IMR-90 (cell line): Measurements from ENCODE around the gene ZNF584. TPM values are rescaled to one million over a fixed set of nuclear protein-coding genes. Genes with fewer than 3 reads are reported as not detected.

Source experiments
- ATAC-seq: fragments of 200-7000 bp; cut with Tn5 transposase; 2 replicates; pipeline ENCODE4 v1.9.1; 2020; ENCODE audit warnings: low read depth, mild to moderate bottlenecking, moderate library complexity
- BruUV-seq: library from RNA; stranded (reverse); fragments of 400-500 nt; replicated peaks from 2 replicates; lab custom pipeline; 2021; lab: Mats Ljungman, UMichigan
- CTCF ChIA-PET: fragments of 300-600 bp; formaldehyde crosslinking; extraction: SDS; loops from one replicate; lab custom pipeline; 2021; ENCODE audit warnings: antibody characterized with exemption; lab: Yijun Ruan, JAX
- POLR2A ChIA-PET: fragments of 300-600 bp; sonication (Branson Sonifier 250); formaldehyde crosslinking; loops from one replicate; lab custom pipeline; 2022; ENCODE audit warnings: antibody characterized with exemption; ENCODE audit not compliant: unreplicated experiment; lab: Charles Lee
- DNase-seq: peaks from one replicate; pipeline ENCODE4 v3.0.0; 2013
- H2AFZ ChIP-seq: replicated peaks from 2 replicates; pipeline ENCODE3; 2013; ENCODE audit warnings: low read length, mild to moderate bottlenecking; ENCODE audit not compliant: poor library complexity
- H2AK5ac ChIP-seq: 2 replicates; pipeline ENCODE4 v1.6.1; 2013; ENCODE audit warnings: low read depth, low read length, inconsistent platforms
- H2AK9ac ChIP-seq: replicated peaks from 2 replicates; pipeline ENCODE3; 2013; ENCODE audit warnings: mild to moderate bottlenecking, low read depth, low read length, moderate library complexity; ENCODE audit not compliant: poor library complexity
- H2BK120ac ChIP-seq: 2 replicates; pipeline ENCODE4 v1.6.1; 2013; ENCODE audit warnings: low read depth, low read length, inconsistent platforms
- H2BK15ac ChIP-seq: 3 replicates; pipeline ENCODE4 v1.6.1; 2013; ENCODE audit warnings: low read depth, low read length, inconsistent platforms
- H2BK20ac ChIP-seq: 2 replicates; pipeline ENCODE4 v1.6.1; 2013; ENCODE audit warnings: low read depth, mild to moderate bottlenecking, inconsistent platforms, low read length, moderate library complexity
- H2BK5ac ChIP-seq: 2 replicates; pipeline ENCODE4 v1.6.1; 2013; ENCODE audit warnings: mild to moderate bottlenecking, low read depth, low read length, inconsistent platforms; ENCODE audit not compliant: poor library complexity, severe bottlenecking
- H3K14ac ChIP-seq: replicated peaks from 2 replicates; pipeline ENCODE4 v1.6.1; 2013; ENCODE audit warnings: low read depth, low read length, inconsistent platforms
- H3K18ac ChIP-seq: 2 replicates; pipeline ENCODE4 v1.6.1; 2013; ENCODE audit warnings: low read depth, low read length, control low read depth
- H3K23ac ChIP-seq: 2 replicates; pipeline ENCODE4 v1.6.1; 2013; ENCODE audit warnings: low read depth, low read length, inconsistent platforms
- H3K27ac ChIP-seq: 2 replicates; pipeline ENCODE4 v1.5.1; 2013; ENCODE audit warnings: mild to moderate bottlenecking, control low read depth, low read length; ENCODE audit not compliant: insufficient read depth
- H3K27me3 ChIP-seq: 2 replicates; pipeline ENCODE4 v1.6.1; 2013; ENCODE audit warnings: low read length; ENCODE audit not compliant: control insufficient read depth, insufficient read depth
- H3K36me3 ChIP-seq: 2 replicates; pipeline ENCODE4 v1.6.1; 2013; ENCODE audit warnings: low read length, mixed read lengths; ENCODE audit not compliant: control insufficient read depth, insufficient read depth
- H3K4ac ChIP-seq: 2 replicates; pipeline ENCODE4 v1.6.1; 2013; ENCODE audit warnings: low read depth, low read length, inconsistent platforms
- H3K4me1 ChIP-seq: 2 replicates; pipeline ENCODE4 v1.6.1; 2013; ENCODE audit warnings: low read length, mixed read lengths; ENCODE audit not compliant: control insufficient read depth, insufficient read depth
- H3K4me2 ChIP-seq: 2 replicates; pipeline ENCODE4 v1.6.1; 2013; ENCODE audit warnings: low read depth, mild to moderate bottlenecking, control low read depth, low read length, moderate library complexity
- H3K4me3 ChIP-seq: 2 replicates; pipeline ENCODE4 v1.5.1; 2013; ENCODE audit warnings: low read depth, mild to moderate bottlenecking, control low read depth, low read length, moderate library complexity; ENCODE audit not compliant: insufficient read depth
- H3K56ac ChIP-seq: 2 replicates; pipeline ENCODE4 v1.6.1; 2013; ENCODE audit warnings: low read length, inconsistent platforms; ENCODE audit not compliant: insufficient read depth; ENCODE audit errors: extremely low read depth
- H3K79me1 ChIP-seq, 2 experiments: 2 replicates each; pipeline ENCODE4 v1.6.1; 2013; ENCODE audit warnings: low read length in 2 of 2, inconsistent platforms in 1 of 2, low read depth in 1 of 2
- H3K9ac ChIP-seq: 2 replicates; pipeline ENCODE4 v1.6.1; 2013; ENCODE audit warnings: low read depth, low read length, control low read depth
- H3K9me1 ChIP-seq: 2 replicates; pipeline ENCODE4 v1.6.1; 2013; ENCODE audit warnings: low read length, inconsistent platforms; ENCODE audit not compliant: insufficient read depth
- H3K9me3 ChIP-seq: 2 replicates; pipeline ENCODE4 v1.6.1; 2013; ENCODE audit warnings: low read length; ENCODE audit not compliant: control insufficient read depth, insufficient read depth
- H4K20me1 ChIP-seq: 2 replicates; pipeline ENCODE4 v1.6.1; 2013; ENCODE audit warnings: low read length, inconsistent platforms; ENCODE audit not compliant: insufficient read depth
- H4K5ac ChIP-seq: 2 replicates; pipeline ENCODE4 v1.6.1; 2013; ENCODE audit warnings: mild to moderate bottlenecking, low read depth, low read length, control low read depth
- H4K8ac ChIP-seq, 2 experiments: 2 replicates each; pipeline ENCODE4 v1.6.1; 2013; ENCODE audit warnings: low read depth in 2 of 2, low read length in 2 of 2, control low read depth in 1 of 2, inconsistent platforms in 1 of 2
- H4K91ac ChIP-seq: 2 replicates; pipeline ENCODE4 v1.6.1; 2013; ENCODE audit warnings: low read depth, low read length, inconsistent platforms; ENCODE audit not compliant: insufficient read depth
- CEBPB ChIP-seq: IDR thresholded peaks from 2 replicates; pipeline ENCODE4 v1.6.1; 2012; ENCODE audit warnings: low read depth, low read length, improper control_type of control experiment
- MAZ ChIP-seq: IDR thresholded peaks from 2 replicates; pipeline ENCODE4 v1.6.1; 2012; ENCODE audit warnings: low read depth, mild to moderate bottlenecking, low read length, improper control_type of control experiment, moderate library complexity, borderline replicate concordance
- POLR2A ChIP-seq: IDR thresholded peaks from 2 replicates; pipeline ENCODE4 v1.6.1; 2012; ENCODE audit warnings: mild to moderate bottlenecking, low read depth, low read length
- RAD21 ChIP-seq: IDR thresholded peaks from 2 replicates; pipeline ENCODE4 v1.6.1; 2012; ENCODE audit warnings: low read length, improper control_type of control experiment
- WGBS, 2 experiments: methylation state at CpG; one replicate each; pipeline versions ENCODE4 v1.1.5 to v1.1.7; 2013; ENCODE audit warnings: missing lambda C conversion rate in 2 of 2; ENCODE audit not compliant: insufficient read length in 1 of 2; ENCODE audit errors: extremely low coverage in 2 of 2; 5-methylcytosine and 5-hydroxymethylcytosine counted together
- dilution Hi-C: fragments of 300-500 bp; cut with HindIII; formaldehyde crosslinking; loops from one replicate; pipeline ENCODE4 v1.14.3; 2018; ENCODE audit warnings: low sequenced_read_pairs; ENCODE audit not compliant: unreplicated experiment
- in situ Hi-C: fragments of 300-500 bp; cut with MboI; formaldehyde crosslinking; loops from 3 replicates; pipeline ENCODE4 v1.14.3; 2019; ENCODE audit warnings: low sequenced_read_pairs, inconsistent platforms, mixed read lengths
- intact Hi-C: fragments of 100-400 bp; cut with micrococcal nuclease; formaldehyde crosslinking; loops from 2 replicates; pipeline ENCODE4 v1.10.0; 2022
- polyA plus RNA-seq, 3 experiments: library from polyadenylated mRNA; depleted of rRNA; stranded (reverse); fragments of >200 nt; gene quantifications; 2 replicates each; pipeline ENCODE4 v1.2.3, GENCODE V29; 2012; ENCODE audit warnings: low replicate concordance in 1 of 3
- total RNA-seq: library from RNA; depleted of rRNA; stranded (reverse); fragments of >200 nt; gene quantifications from 2 replicates; pipeline ENCODE4 v1.2.3, GENCODE V29; 2012
- TF ChIP-seq, protein P1 (sequence below): fragments of 150-350 bp; IDR thresholded peaks from 2 replicates; pipeline ENCODE4 v1.6.1; 2016; ENCODE audit warnings: low read depth, mild to moderate bottlenecking, low read length, moderate library complexity, borderline replicate concordance

ZNF584 gene
- total and polyA plus RNA-seq, 2 of the 4 experiments (the other 2 are of a cell fraction), result 11.6 to 15.4 TPM

DNA sequence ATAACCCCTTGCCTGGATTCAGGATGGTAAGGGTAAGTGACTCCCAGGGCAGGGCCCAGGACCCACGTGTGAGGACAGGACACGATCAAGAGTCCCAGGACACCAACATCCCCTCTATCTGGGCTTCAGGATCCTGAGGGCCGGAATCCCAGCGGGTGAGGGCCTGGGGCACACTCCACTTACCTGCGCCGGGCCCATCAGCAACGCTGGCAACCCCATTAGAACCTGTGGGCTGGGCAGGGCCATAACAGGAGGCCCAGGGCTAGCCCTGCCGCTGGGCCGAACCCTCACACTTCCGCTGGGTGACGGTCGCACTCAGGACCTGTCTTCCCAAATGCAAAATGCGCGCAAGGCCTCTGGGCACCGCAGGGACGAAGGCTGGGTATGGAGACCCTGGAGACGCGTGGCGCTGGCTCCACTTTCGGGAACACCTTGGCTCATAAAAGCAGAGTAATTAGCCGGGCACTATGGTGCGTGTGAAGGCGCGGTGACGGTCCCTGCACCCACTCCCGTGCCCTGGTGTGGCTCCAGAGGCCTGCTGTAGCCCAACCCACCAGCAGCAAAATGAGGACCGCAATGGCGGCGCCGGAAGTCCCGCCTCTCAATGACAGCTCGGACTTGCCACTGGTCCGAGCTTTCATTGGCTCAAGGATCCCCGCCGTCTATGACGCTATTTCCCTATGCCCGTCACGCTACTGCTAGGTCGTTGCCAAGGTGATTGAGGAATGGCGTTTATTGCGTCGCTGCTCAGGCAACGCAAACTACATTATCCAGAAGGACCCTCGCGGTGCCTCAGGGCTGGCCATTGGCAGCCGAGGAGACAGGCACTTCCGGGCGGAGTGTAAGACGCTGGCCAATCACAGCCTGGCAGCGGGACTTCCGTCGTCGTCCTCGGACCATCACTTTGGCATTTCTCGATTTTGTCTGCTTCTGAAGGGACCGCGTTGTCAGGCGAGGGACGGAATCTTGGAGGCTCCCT, 31.4 kb downstream of the ZNF584 start, which contains the start of gene ZNF132 (continued):
- TF ChIP-seq, protein P1, sequence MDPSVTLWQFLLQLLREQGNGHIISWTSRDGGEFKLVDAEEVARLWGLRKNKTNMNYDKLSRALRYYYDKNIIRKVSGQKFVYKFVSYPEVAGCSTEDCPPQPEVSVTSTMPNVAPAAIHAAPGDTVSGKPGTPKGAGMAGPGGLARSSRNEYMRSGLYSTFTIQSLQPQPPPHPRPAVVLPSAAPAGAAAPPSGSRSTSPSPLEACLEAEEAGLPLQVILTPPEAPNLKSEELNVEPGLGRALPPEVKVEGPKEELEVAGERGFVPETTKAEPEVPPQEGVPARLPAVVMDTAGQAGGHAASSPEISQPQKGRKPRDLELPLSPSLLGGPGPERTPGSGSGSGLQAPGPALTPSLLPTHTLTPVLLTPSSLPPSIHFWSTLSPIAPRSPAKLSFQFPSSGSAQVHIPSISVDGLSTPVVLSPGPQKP, result no peak
- peak; percentile 87 for TF ChIP-seq POLR2A

DNA sequence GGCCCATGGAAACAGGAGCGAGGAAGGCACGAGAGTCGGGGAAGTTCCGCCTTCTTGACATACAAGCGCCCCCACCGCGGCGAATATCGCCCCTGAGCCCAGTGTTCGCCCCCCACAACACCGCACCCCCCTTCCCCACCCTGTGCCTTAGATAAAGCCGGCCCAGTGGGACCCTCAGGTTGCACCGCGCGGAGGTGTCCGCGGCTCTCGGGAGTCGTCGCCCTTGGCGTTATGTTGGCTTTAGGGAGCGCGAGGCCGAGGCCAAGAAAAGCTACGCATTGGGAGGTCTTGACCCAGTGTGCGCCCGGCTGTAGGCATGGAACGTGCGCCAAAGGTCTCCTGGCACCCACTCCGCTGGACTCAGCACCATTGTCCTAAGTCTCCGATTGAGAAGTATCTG, 32.1 kb downstream of the ZNF584 start:
- Histone ChIP-seq H3K27ac (peak overlapping the region; percentile 53), H4K8ac (peak overlapping the region; percentile 36 to 95; a peak in 3 of 4 replicates), H4K20me1 (no peaks in the 10 kb centered on the region), H3K36me3 (peaks cover 13% of the 10 kb centered on the region), H3K79me1 (peaks cover 17 to 36% of the 10 kb centered on the region in 2 experiments), H2AFZ (peak overlapping the region; percentile 95), H2BK20ac (no peak overlapping the region), H3K14ac (peak overlapping the region; percentile 77; the same call in 1 of the 2 replicates), H2AK5ac (peak overlapping the region; percentile 74), H3K4ac (peak overlapping the region; percentile 77), H3K9me3 (peaks cover 26% of the 10 kb centered on the region), H2AK9ac (peak overlapping the region; percentile 85), H3K4me3 (peak overlapping the region; percentile 59), H3K9ac (peak overlapping the region; percentile 46), H3K56ac (no peak overlapping the region), H2BK120ac (no peak overlapping the region), H3K18ac (no peak overlapping the region), H2BK5ac (peak overlapping the region; percentile 45), H3K4me2 (peak overlapping the region; percentile 70), H2BK15ac (no peak overlapping the region), H3K27me3 (no peaks in the 10 kb centered on the region), H4K5ac (peak overlapping the region; percentile 83), H4K91ac (peak overlapping the region; percentile 53; the same call in 1 of the 2 replicates), H3K4me1 (peaks cover 3% of the 10 kb centered on the region; the same call in 1 of the 2 replicates), H3K9me1 (no peaks in the 10 kb centered on the region), H3K23ac (no peak overlapping the region)
- 14% methylated on average over 21 of the region's 31 CpGs; no CpG with 5 or more reads in 1 of the 2 experiments for WGBS, 2 experiments
- intact Hi-C loops, result loop anchor here (2.0 kb wide), 1 partner anchor 32 kb away; the partner anchor contains the start of gene ZNF584
- CTCF ChIA-PET, result no interaction called here
- dilution Hi-C loops, result no loop called here
- no peak for ATAC-seq
- TF ChIP-seq RAD21, result no peak
- TF ChIP-seq MAZ, result no peak
- no peak for TF ChIP-seq CEBPB
- POLR2A ChIA-PET, result no interaction called here
- in situ Hi-C loops, result no loop called here
- BruUV-seq, result no TSS peak
- no peak for DNase-seq
